Hepatocyte (in vitro differentiated cells): ENCODE results near the gene BLOC1S5. TPM values are rescaled to one million over a fixed set of nuclear protein-coding genes. Genes with fewer than 3 reads are reported as not detected.

ENCODE experiments used
- DNase-seq: peaks from one replicate; pipeline ENCODE4 v3.0.0-alpha.2; 2016; ENCODE audit warnings: low spot score
- H2AFZ ChIP-seq: fragments of 200-600 bp; sonication (generic); 2 replicates; pipeline ENCODE4 v1.6.0; 2016; ENCODE audit warnings: antibody characterized with exemption, mild to moderate bottlenecking
- H3K27ac ChIP-seq: fragments of 200-600 bp; sonication (generic); 2 replicates; pipeline ENCODE4 v1.5.1; 2016; ENCODE audit warnings: mild to moderate bottlenecking
- H3K27me3 ChIP-seq: fragments of 200-600 bp; sonication (generic); 2 replicates; pipeline ENCODE4 v1.6.1; 2016
- H3K36me3 ChIP-seq: fragments of 200-600 bp; sonication (generic); replicated peaks from 2 replicates; pipeline ENCODE4 v1.5.1; 2016; ENCODE audit warnings: low read depth; ENCODE audit not compliant: insufficient read depth
- H3K4me1 ChIP-seq: fragments of 200-600 bp; sonication (generic); 2 replicates; pipeline ENCODE4 v1.5.1; 2016; ENCODE audit warnings: mild to moderate bottlenecking, moderate library complexity; ENCODE audit not compliant: insufficient read depth
- H3K4me2 ChIP-seq: fragments of 200-600 bp; sonication (generic); 2 replicates; pipeline ENCODE4 v1.6.0; 2016
- H3K4me3 ChIP-seq: fragments of 200-600 bp; sonication (generic); 2 replicates; pipeline ENCODE4 v1.5.1; 2016; ENCODE audit warnings: mild to moderate bottlenecking
- H3K79me2 ChIP-seq: fragments of 200-600 bp; sonication (generic); 2 replicates; pipeline ENCODE4 v1.6.0; 2017; ENCODE audit warnings: mild to moderate bottlenecking
- H3K9me2 ChIP-seq: fragments of 200-600 bp; sonication (generic); replicated peaks from 2 replicates; pipeline ENCODE4 v1.6.0; 2017; ENCODE audit warnings: mild to moderate bottlenecking; ENCODE audit not compliant: insufficient read depth
- H3K9me3 ChIP-seq: fragments of 200-600 bp; sonication (generic); 2 replicates; pipeline ENCODE4 v1.5.1; 2016; ENCODE audit warnings: low read depth, mild to moderate bottlenecking
- H4K20me1 ChIP-seq: fragments of 200-600 bp; sonication (generic); 2 replicates; pipeline ENCODE4 v1.6.0; 2016; ENCODE audit warnings: mild to moderate bottlenecking; ENCODE audit not compliant: insufficient read depth, poor library complexity, severe bottlenecking
- CTCF ChIP-seq: fragments of 200-600 bp; sonication (generic); IDR thresholded peaks from 2 replicates; pipeline ENCODE4 v1.5.1; 2016; ENCODE audit warnings: antibody characterized with exemption, mild to moderate bottlenecking; ENCODE audit not compliant: poor library complexity
- EZH2 ChIP-seq: fragments of 200-600 bp; sonication (generic); IDR thresholded peaks from 2 replicates; pipeline ENCODE4 v1.6.1; 2016; ENCODE audit warnings: antibody characterized with exemption, mild to moderate bottlenecking, borderline replicate concordance
- EZH2phosphoT487 ChIP-seq: fragments of 200-600 bp; sonication (generic); IDR thresholded peaks from one replicate; pipeline ENCODE4 v1.6.1; 2018; ENCODE audit warnings: antibody characterized with exemption, mild to moderate bottlenecking, low read depth, moderate library complexity; ENCODE audit not compliant: unreplicated experiment, severe bottlenecking
- WGBS: methylation state at CpG from one replicate; pipeline ENCODE4 v1.1.6; 2016; ENCODE audit warnings: low lambda C conversion rate; ENCODE audit errors: missing lambda C conversion rate; 5-methylcytosine and 5-hydroxymethylcytosine counted together
- polyA plus RNA-seq: library from polyadenylated mRNA; unstranded; fragments of >200 nt; fragmentation: Nextera tagmentation; extraction: Ambion mirVana; gene quantifications from 2 replicates; pipeline ENCODE4 v1.2.1, GENCODE V29; 2016
- total RNA-seq: library from RNA; depleted of rRNA; stranded (reverse); fragments of >200 nt; gene quantifications from 2 replicates; pipeline ENCODE4 v1.2.3, GENCODE V29; 2014

Gene BLOC1S5
- total and polyA plus RNA-seq, 2 experiments from 2014 or later: 9.9 to 17.6 TPM

GRCh38 chr6:7997286-7997685 lies 66.9 kb downstream of the BLOC1S5 start:
- H3K27ac ChIP-seq: peak overlapping the region; percentile 43
- H3K4me2 ChIP-seq: peak overlapping the region; percentile 16

GRCh38 chr6:7996538-7997111 lies 67.6 kb downstream of the BLOC1S5 start:
- no peaks in the 10 kb centered on the region for H3K9me3 ChIP-seq
- no peak overlapping the region for H3K4me3 ChIP-seq
- H3K27me3 ChIP-seq: no peaks in the 10 kb centered on the region
- H3K27ac ChIP-seq: peak overlapping the region; percentile 43
- no peaks in the 10 kb centered on the region for H3K9me2 ChIP-seq
- no peaks in the 10 kb centered on the region for H4K20me1 ChIP-seq
- no peaks in the 10 kb centered on the region for H3K79me2 ChIP-seq
- no peak overlapping the region for H2AFZ ChIP-seq
- peaks cover 4% of the 10 kb centered on the region for H3K4me1 ChIP-seq
- peak overlapping the region; percentile 16 for H3K4me2 ChIP-seq
- 62% methylated on average over 10 of the region's 10 CpGs for whole genome bisulfite sequencing
- H3K36me3 ChIP-seq: no peaks in the 10 kb centered on the region
- DNase-seq: peak; percentile 70
- TF ChIP-seq EZH2 (no peak), EZH2phosphoT487 (no peak)

More at GRCh38 chr6:7997286-7997685, 66.9 kb downstream of the BLOC1S5 start:
- WGBS: 47% methylated on average over 3 of the region's 3 CpGs
- TF ChIP-seq CTCF (no peak), EZH2phosphoT487 (no peak), EZH2 (no peak)
- Histone ChIP-seq H3K27me3 (no peaks in the 10 kb centered on the region), H3K79me2 (no peaks in the 10 kb centered on the region), H2AFZ (no peak overlapping the region), H3K9me3 (no peaks in the 10 kb centered on the region), H4K20me1 (no peaks in the 10 kb centered on the region), H3K4me3 (no peak overlapping the region), H3K9me2 (no peaks in the 10 kb centered on the region), H3K4me1 (peaks cover 4% of the 10 kb centered on the region), H3K36me3 (no peaks in the 10 kb centered on the region)
- no peak for DNase-seq

- TF ChIP-seq CTCF: no peak
- TF ChIP-seq EZH2phosphoT487: no peak
- no peak for TF ChIP-seq EZH2
- Histone ChIP-seq H3K9me2 (no peaks in the 10 kb centered on the region), H3K9me3 (no peaks in the 10 kb centered on the region), H3K4me3 (no peak overlapping the region), H3K4me2 (no peak overlapping the region), H3K4me1 (no peaks in the 10 kb centered on the region), H3K27me3 (no peaks in the 10 kb centered on the region), H2AFZ (no peak overlapping the region), H3K36me3 (no peaks in the 10 kb centered on the region), H3K27ac (no peak overlapping the region), H4K20me1 (no peaks in the 10 kb centered on the region), H3K79me2 (no peaks in the 10 kb centered on the region)
- 64% methylated on average over 8 of the region's 8 CpGs for WGBS
- no peak for DNase-seq
Observed at GRCh38 chr6:7993952-7994351, 70.2 kb downstream of the BLOC1S5 start.

- Histone ChIP-seq H3K27ac (no peak overlapping the region), H3K4me1 (no peaks in the 10 kb centered on the region), H3K9me3 (no peaks in the 10 kb centered on the region), H3K9me2 (no peaks in the 10 kb centered on the region), H4K20me1 (no peaks in the 10 kb centered on the region), H3K27me3 (no peaks in the 10 kb centered on the region), H3K36me3 (no peaks in the 10 kb centered on the region), H3K4me3 (no peak overlapping the region), H3K79me2 (no peaks in the 10 kb centered on the region), H2AFZ (no peak overlapping the region), H3K4me2 (no peak overlapping the region)
- no peak for DNase-seq
- TF ChIP-seq CTCF (no peak), EZH2 (no peak), EZH2phosphoT487 (no peak)
Observed at GRCh38 chr6:7993399-7993798, 70.8 kb downstream of the BLOC1S5 start.
